Esophagus muscularis mucosa (tissue), 4 donors: ENCODE measurements around the gene YTHDC2. TPM values are rescaled to one million over a fixed set of nuclear protein-coding genes. Genes with fewer than 3 reads are reported as not detected.

Experiments
- DNase-seq: peaks from one replicate; pipeline ENCODE4 v3.0.0-alpha.2; 2017; ENCODE audit errors: extremely low spot score
- H3K27ac ChIP-seq, 4 donors: fragments of 200-600 bp; sonication (generic); replicated peaks in 1 of 4; 1 replicate in 3 of 4; 2 replicates in 1 of 4; pipeline ENCODE4 v1.5.1; 2016 to 2019; ENCODE audit warnings: mild to moderate bottlenecking in 1 of 4
- H3K27me3 ChIP-seq, 4 donors: fragments of 200-600 bp; sonication (generic); one replicate each; pipeline versions ENCODE4 v1.5.1 to v1.6.0; 2016 to 2019
- H3K36me3 ChIP-seq, 4 donors: fragments of 200-600 bp; sonication (generic); one replicate each; pipeline ENCODE4 v1.5.1; 2016 to 2019
- H3K4me1 ChIP-seq, 4 donors: fragments of 200-600 bp; sonication (generic); one replicate each; pipeline ENCODE4 v1.5.1; 2016 to 2019
- H3K4me3 ChIP-seq, 4 donors: fragments of 200-600 bp; sonication (generic); 1 replicate in 2 of 4; 2 replicates in 2 of 4; pipeline ENCODE4 v1.5.1; 2016 to 2019; ENCODE audit warnings: mild to moderate bottlenecking in 4 of 4, moderate library complexity in 1 of 4
- H3K9me3 ChIP-seq, 4 donors: fragments of 200-600 bp; sonication (generic); 1 replicate in 3 of 4; 2 replicates in 1 of 4; pipeline ENCODE4 v1.5.1; 2016 to 2019
- CTCF ChIP-seq, 3 experiments: fragments of 200-600 bp in 2 of 3; fragments of 450-650 bp in 1 of 3; sonication (generic) in 2 of 3; IDR thresholded peaks; one replicate each; pipeline ENCODE4 v1.5.1; 2017 to 2019; ENCODE audit warnings: antibody characterized with exemption in 3 of 3, mild to moderate bottlenecking in 2 of 3, moderate library complexity in 1 of 3
- EP300 ChIP-seq: sonication (generic); formaldehyde crosslinking; IDR thresholded peaks from one replicate; pipeline ENCODE4 v1.6.1; 2017; ENCODE audit warnings: antibody characterized with exemption
- POLR2A ChIP-seq: fragments of 450-650 bp; IDR thresholded peaks from one replicate; pipeline ENCODE4 v1.6.1; 2017; ENCODE audit warnings: antibody characterized with exemption, moderate library complexity, mild to moderate bottlenecking, low read depth
- POLR2AphosphoS5 ChIP-seq, 2 donors: sonication (generic); formaldehyde crosslinking; IDR thresholded peaks; one replicate each; pipeline ENCODE4 v1.6.1; 2017; ENCODE audit warnings: antibody characterized with exemption in 2 of 2
- WGBS: methylation state at CpG from one replicate; pipeline ENCODE4 v1.1.5; 2018; 5-methylcytosine and 5-hydroxymethylcytosine counted together
- intact Hi-C: fragments of 100-400 bp; cut with DNase I; formaldehyde crosslinking; loops from one replicate; pipeline ENCODE4 v1.15.1; 2023
- total RNA-seq, 4 donors: library from RNA; depleted of rRNA; stranded (reverse); fragments of >200 nt; gene quantifications; one replicate each; pipeline versions ENCODE4 v1.1.0 to v1.2.1, GENCODE V29; 2016

Gene YTHDC2
- total RNA-seq, 4 donors from 2014 or later, result 9.3 to 32.0 (median 15.8) TPM

GRCh38 chr5:113581388-113581787 lies 67.9 kb downstream of the YTHDC2 start:
- 70% methylated on average over 2 of the region's 2 CpGs for WGBS

GRCh38 chr5:113598150-113598549 lies 84.7 kb downstream of the YTHDC2 start:
- H3K36me3 ChIP-seq, result peaks cover 4 to 32% (median 14%) of the 10 kb centered on the region in 4 donors
- H3K27me3 ChIP-seq, result no peaks in the 10 kb centered on the region
- no peaks in the 10 kb centered on the region for H3K9me3 ChIP-seq
- TF ChIP-seq EP300 (no peak), POLR2A (no peak), POLR2AphosphoS5 (IDR thresholded peaks at IDR 0.05) (no peak), CTCF (IDR thresholded peaks at IDR 0.05) (no peak)
- 80% methylated on average over 2 of the region's 2 CpGs for WGBS
- no peak for DNase-seq
- H3K4me3 ChIP-seq, result no peak overlapping the region
- no peak overlapping the region for H3K27ac ChIP-seq
- no peaks in the 10 kb centered on the region for H3K4me1 ChIP-seq
- intact Hi-C loops, result no loop called here

More at GRCh38 chr5:113581388-113581787, 67.9 kb downstream of the YTHDC2 start:
- Histone ChIP-seq H3K4me1 (peaks cover 0 to 3% (median 0%) of the 10 kb centered on the region in 4 donors), H3K27me3 (no peaks in the 10 kb centered on the region), H3K9me3 (no peaks in the 10 kb centered on the region), H3K27ac (no peak overlapping the region), H3K4me3 (no peak overlapping the region), H3K36me3 (peaks cover 20 to 37% (median 25%) of the 10 kb centered on the region in 4 donors)
- no peak for DNase-seq
- intact Hi-C loops, result no loop called here
- TF ChIP-seq CTCF (IDR thresholded peaks at IDR 0.05) (no peak), EP300 (no peak), POLR2A (no peak), POLR2AphosphoS5 (IDR thresholded peaks at IDR 0.05) (no peak)

- 82% methylated on average over 2 of the region's 2 CpGs for WGBS
- Histone ChIP-seq H3K36me3 (peaks cover 0 to 25% (median 9%) of the 10 kb centered on the region in 4 donors), H3K4me3 (no peak overlapping the region), H3K4me1 (no peaks in the 10 kb centered on the region), H3K27me3 (no peaks in the 10 kb centered on the region), H3K9me3 (no peaks in the 10 kb centered on the region), H3K27ac (no peak overlapping the region)
- intact Hi-C loops, result no loop called here
- no peak for TF ChIP-seq POLR2AphosphoS5 (IDR thresholded peaks at IDR 0.05)
- TF ChIP-seq POLR2A, result no peak
- TF ChIP-seq EP300, result no peak
- TF ChIP-seq CTCF (IDR thresholded peaks at IDR 0.05), result no peak
- no peak for DNase-seq
Observed at GRCh38 chr5:113598926-113599325, 85.4 kb downstream of the YTHDC2 start.

- no peak overlapping the region for H3K4me3 ChIP-seq
Observed at GRCh38 chr5:113600255-113600905, 86.9 kb downstream of the YTHDC2 start.

More at GRCh38 chr5:113600255-113600905, 86.9 kb downstream of the YTHDC2 start:
- intact Hi-C loops, result loop anchor here (10.0 kb wide), 1 partner anchor 606 kb away; no protein-coding TSS in a partner anchor
- no peak for DNase-seq
- Histone ChIP-seq H3K27ac (no peak overlapping the region), H3K27me3 (peaks cover 0 to 5% (median 0%) of the 10 kb centered on the region in 4 donors), H3K9me3 (no peaks in the 10 kb centered on the region), H3K36me3 (peaks cover 0 to 19% (median 7%) of the 10 kb centered on the region in 4 donors), H3K4me1 (no peaks in the 10 kb centered on the region)
- TF ChIP-seq POLR2AphosphoS5 (IDR thresholded peaks at IDR 0.05) (no peak), EP300 (no peak), POLR2A (no peak), CTCF (IDR thresholded peaks at IDR 0.05) (no peak)
- 37% methylated on average over 4 of the region's 4 CpGs for WGBS
